IMR-90 (cell line): ENCODE measurements around the gene TACC2. TPM values are rescaled to one million over a fixed set of nuclear protein-coding genes. Genes with fewer than 3 reads are reported as not detected.

Source experiments
- ATAC-seq: fragments of 200-7000 bp; cut with Tn5 transposase; 2 replicates; pipeline ENCODE4 v1.9.1; 2020; ENCODE audit warnings: low read depth, mild to moderate bottlenecking, moderate library complexity
- BruUV-seq: library from RNA; stranded (reverse); fragments of 400-500 nt; replicated peaks from 2 replicates; lab custom pipeline; 2021; lab: Mats Ljungman, UMichigan
- CTCF ChIA-PET: fragments of 300-600 bp; formaldehyde crosslinking; extraction: SDS; loops from one replicate; lab custom pipeline; 2021; ENCODE audit warnings: antibody characterized with exemption; lab: Yijun Ruan, JAX
- POLR2A ChIA-PET: fragments of 300-600 bp; sonication (Branson Sonifier 250); formaldehyde crosslinking; loops from one replicate; lab custom pipeline; 2022; ENCODE audit warnings: antibody characterized with exemption; ENCODE audit not compliant: unreplicated experiment; lab: Charles Lee
- DNase-seq: peaks from one replicate; pipeline ENCODE4 v3.0.0; 2013
- H2AFZ ChIP-seq: replicated peaks from 2 replicates; pipeline ENCODE3; 2013; ENCODE audit warnings: low read length, mild to moderate bottlenecking; ENCODE audit not compliant: poor library complexity
- H2AK5ac ChIP-seq: 2 replicates; pipeline ENCODE4 v1.6.1; 2013; ENCODE audit warnings: low read depth, low read length, inconsistent platforms
- H2AK9ac ChIP-seq: replicated peaks from 2 replicates; pipeline ENCODE3; 2013; ENCODE audit warnings: mild to moderate bottlenecking, low read depth, low read length, moderate library complexity; ENCODE audit not compliant: poor library complexity
- H2BK120ac ChIP-seq: 2 replicates; pipeline ENCODE4 v1.6.1; 2013; ENCODE audit warnings: low read depth, low read length, inconsistent platforms
- H2BK15ac ChIP-seq: 3 replicates; pipeline ENCODE4 v1.6.1; 2013; ENCODE audit warnings: low read depth, low read length, inconsistent platforms
- H2BK20ac ChIP-seq: 2 replicates; pipeline ENCODE4 v1.6.1; 2013; ENCODE audit warnings: low read depth, mild to moderate bottlenecking, inconsistent platforms, low read length, moderate library complexity
- H2BK5ac ChIP-seq: 2 replicates; pipeline ENCODE4 v1.6.1; 2013; ENCODE audit warnings: mild to moderate bottlenecking, low read depth, low read length, inconsistent platforms; ENCODE audit not compliant: poor library complexity, severe bottlenecking
- H3K14ac ChIP-seq: replicated peaks from 2 replicates; pipeline ENCODE4 v1.6.1; 2013; ENCODE audit warnings: low read depth, low read length, inconsistent platforms
- H3K18ac ChIP-seq: 2 replicates; pipeline ENCODE4 v1.6.1; 2013; ENCODE audit warnings: low read depth, low read length, control low read depth
- H3K23ac ChIP-seq: 2 replicates; pipeline ENCODE4 v1.6.1; 2013; ENCODE audit warnings: low read depth, low read length, inconsistent platforms
- H3K27ac ChIP-seq: 2 replicates; pipeline ENCODE4 v1.5.1; 2013; ENCODE audit warnings: mild to moderate bottlenecking, control low read depth, low read length; ENCODE audit not compliant: insufficient read depth
- H3K27me3 ChIP-seq: 2 replicates; pipeline ENCODE4 v1.6.1; 2013; ENCODE audit warnings: low read length; ENCODE audit not compliant: control insufficient read depth, insufficient read depth
- H3K36me3 ChIP-seq: 2 replicates; pipeline ENCODE4 v1.6.1; 2013; ENCODE audit warnings: low read length, mixed read lengths; ENCODE audit not compliant: control insufficient read depth, insufficient read depth
- H3K4ac ChIP-seq: 2 replicates; pipeline ENCODE4 v1.6.1; 2013; ENCODE audit warnings: low read depth, low read length, inconsistent platforms
- H3K4me1 ChIP-seq: 2 replicates; pipeline ENCODE4 v1.6.1; 2013; ENCODE audit warnings: low read length, mixed read lengths; ENCODE audit not compliant: control insufficient read depth, insufficient read depth
- H3K4me2 ChIP-seq: 2 replicates; pipeline ENCODE4 v1.6.1; 2013; ENCODE audit warnings: low read depth, mild to moderate bottlenecking, control low read depth, low read length, moderate library complexity
- H3K4me3 ChIP-seq: 2 replicates; pipeline ENCODE4 v1.5.1; 2013; ENCODE audit warnings: low read depth, mild to moderate bottlenecking, control low read depth, low read length, moderate library complexity; ENCODE audit not compliant: insufficient read depth
- H3K56ac ChIP-seq: 2 replicates; pipeline ENCODE4 v1.6.1; 2013; ENCODE audit warnings: low read length, inconsistent platforms; ENCODE audit not compliant: insufficient read depth; ENCODE audit errors: extremely low read depth
- H3K79me1 ChIP-seq, 2 experiments: 2 replicates each; pipeline ENCODE4 v1.6.1; 2013; ENCODE audit warnings: low read length in 2 of 2, inconsistent platforms in 1 of 2, low read depth in 1 of 2
- H3K9ac ChIP-seq: 2 replicates; pipeline ENCODE4 v1.6.1; 2013; ENCODE audit warnings: low read depth, low read length, control low read depth
- H3K9me1 ChIP-seq: 2 replicates; pipeline ENCODE4 v1.6.1; 2013; ENCODE audit warnings: low read length, inconsistent platforms; ENCODE audit not compliant: insufficient read depth
- H3K9me3 ChIP-seq: 2 replicates; pipeline ENCODE4 v1.6.1; 2013; ENCODE audit warnings: low read length; ENCODE audit not compliant: control insufficient read depth, insufficient read depth
- H4K20me1 ChIP-seq: 2 replicates; pipeline ENCODE4 v1.6.1; 2013; ENCODE audit warnings: low read length, inconsistent platforms; ENCODE audit not compliant: insufficient read depth
- H4K5ac ChIP-seq: 2 replicates; pipeline ENCODE4 v1.6.1; 2013; ENCODE audit warnings: mild to moderate bottlenecking, low read depth, low read length, control low read depth
- H4K8ac ChIP-seq, 2 experiments: 2 replicates each; pipeline ENCODE4 v1.6.1; 2013; ENCODE audit warnings: low read depth in 2 of 2, low read length in 2 of 2, control low read depth in 1 of 2, inconsistent platforms in 1 of 2
- H4K91ac ChIP-seq: 2 replicates; pipeline ENCODE4 v1.6.1; 2013; ENCODE audit warnings: low read depth, low read length, inconsistent platforms; ENCODE audit not compliant: insufficient read depth
- BHLHE40 ChIP-seq: fragments of 150-350 bp; IDR thresholded peaks from 2 replicates; pipeline ENCODE4 v1.6.1; 2016; ENCODE audit warnings: mild to moderate bottlenecking, low read depth, low read length
- CEBPB ChIP-seq: IDR thresholded peaks from 2 replicates; pipeline ENCODE4 v1.6.1; 2012; ENCODE audit warnings: low read depth, low read length, improper control_type of control experiment
- CHD1 ChIP-seq: IDR thresholded peaks from 2 replicates; pipeline ENCODE4 v1.6.1; 2012; ENCODE audit warnings: low read depth, low read length, improper control_type of control experiment
- CTCF ChIP-seq: conservative IDR thresholded peaks from 2 replicates; pipeline ENCODE4 v1.5.1; 2012; ENCODE audit warnings: mild to moderate bottlenecking, low read depth, low read length, improper control_type of control experiment
- ELK1 ChIP-seq: fragments of 150-350 bp; IDR thresholded peaks from 2 replicates; pipeline ENCODE4 v1.6.1; 2016; ENCODE audit warnings: low read depth, mild to moderate bottlenecking, low read length, moderate library complexity, borderline replicate concordance
- FOS ChIP-seq: fragments of 150-350 bp; IDR thresholded peaks from 2 replicates; pipeline ENCODE4 v1.6.1; 2016; ENCODE audit warnings: low read depth, low read length
- MAFK ChIP-seq: IDR thresholded peaks from 2 replicates; pipeline ENCODE4 v1.6.1; 2012; ENCODE audit warnings: low read depth, low read length, improper control_type of control experiment
- MAZ ChIP-seq: IDR thresholded peaks from 2 replicates; pipeline ENCODE4 v1.6.1; 2012; ENCODE audit warnings: low read depth, mild to moderate bottlenecking, low read length, improper control_type of control experiment, moderate library complexity, borderline replicate concordance
- MXI1 ChIP-seq: IDR thresholded peaks from 2 replicates; pipeline ENCODE4 v1.6.1; 2012; ENCODE audit warnings: low read depth, mild to moderate bottlenecking, low read length, moderate library complexity, borderline replicate concordance
- NFE2L2 ChIP-seq: fragments of 150-350 bp; IDR thresholded peaks from 2 replicates; pipeline ENCODE4 v1.6.1; 2016; ENCODE audit warnings: low read depth, mild to moderate bottlenecking, low read length
- POLR2A ChIP-seq: IDR thresholded peaks from 2 replicates; pipeline ENCODE4 v1.6.1; 2012; ENCODE audit warnings: mild to moderate bottlenecking, low read depth, low read length
- RAD21 ChIP-seq: IDR thresholded peaks from 2 replicates; pipeline ENCODE4 v1.6.1; 2012; ENCODE audit warnings: low read length, improper control_type of control experiment
- RCOR1 ChIP-seq: IDR thresholded peaks from 2 replicates; pipeline ENCODE4 v1.6.1; 2012; ENCODE audit warnings: mild to moderate bottlenecking, low read length, improper control_type of control experiment; ENCODE audit not compliant: insufficient replicate concordance
- RFX5 ChIP-seq: IDR thresholded peaks from 2 replicates; pipeline ENCODE4 v1.8.0; 2012; ENCODE audit warnings: low read depth, mild to moderate bottlenecking, low read length, moderate library complexity
- SMC3 ChIP-seq: fragments of 150-350 bp; IDR thresholded peaks from 2 replicates; pipeline ENCODE4 v1.6.1; 2016; ENCODE audit warnings: low read depth, mild to moderate bottlenecking, antibody characterized with exemption, low read length, moderate library complexity
- USF2 ChIP-seq: fragments of 150-350 bp; IDR thresholded peaks from 2 replicates; pipeline ENCODE4 v1.6.1; 2017; ENCODE audit warnings: mild to moderate bottlenecking, antibody characterized with exemption, low read length, low read depth
- WGBS, 2 experiments: methylation state at CpG; one replicate each; pipeline versions ENCODE4 v1.1.5 to v1.1.7; 2013; ENCODE audit warnings: missing lambda C conversion rate in 2 of 2; ENCODE audit not compliant: insufficient read length in 1 of 2; ENCODE audit errors: extremely low coverage in 2 of 2; 5-methylcytosine and 5-hydroxymethylcytosine counted together
- dilution Hi-C: fragments of 300-500 bp; cut with HindIII; formaldehyde crosslinking; loops from one replicate; pipeline ENCODE4 v1.14.3; 2018; ENCODE audit warnings: low sequenced_read_pairs; ENCODE audit not compliant: unreplicated experiment
- in situ Hi-C: fragments of 300-500 bp; cut with MboI; formaldehyde crosslinking; loops from 3 replicates; pipeline ENCODE4 v1.14.3; 2019; ENCODE audit warnings: low sequenced_read_pairs, inconsistent platforms, mixed read lengths
- intact Hi-C: fragments of 100-400 bp; cut with micrococcal nuclease; formaldehyde crosslinking; loops from 2 replicates; pipeline ENCODE4 v1.10.0; 2022
- polyA plus RNA-seq, 3 experiments: library from polyadenylated mRNA; depleted of rRNA; stranded (reverse); fragments of >200 nt; gene quantifications; 2 replicates each; pipeline ENCODE4 v1.2.3, GENCODE V29; 2012; ENCODE audit warnings: low replicate concordance in 1 of 3
- total RNA-seq: library from RNA; depleted of rRNA; stranded (reverse); fragments of >200 nt; gene quantifications from 2 replicates; pipeline ENCODE4 v1.2.3, GENCODE V29; 2012

Gene TACC2
- total and polyA plus RNA-seq, 2 of the 4 experiments (the other 2 are of a cell fraction): 2.9 to 15.4 TPM

- no TSS peak for BruUV-seq
- Histone ChIP-seq H3K9me1 (no peaks in the 10 kb centered on the region), H4K8ac (no peak overlapping the region), H2BK120ac (no peak overlapping the region), H3K14ac (no peak overlapping the region), H2BK15ac (no peak overlapping the region), H4K91ac (no peak overlapping the region), H2BK5ac (no peak overlapping the region), H2AK9ac (no peak overlapping the region), H3K79me1 (no peaks in the 10 kb centered on the region), H3K27ac (no peak overlapping the region), H3K27me3 (no peaks in the 10 kb centered on the region), H3K4me1 (no peaks in the 10 kb centered on the region), H2BK20ac (no peak overlapping the region), H4K5ac (no peak overlapping the region), H3K4me3 (no peak overlapping the region), H3K4me2 (no peak overlapping the region), H3K9ac (no peak overlapping the region), H4K20me1 (no peaks in the 10 kb centered on the region), H3K56ac (no peak overlapping the region), H3K36me3 (peaks cover 8% of the 10 kb centered on the region; the same call in 1 of the 2 replicates), H3K23ac (no peak overlapping the region), H2AFZ (no peak overlapping the region), H3K18ac (no peak overlapping the region), H2AK5ac (no peak overlapping the region), H3K4ac (no peak overlapping the region), H3K9me3 (no peaks in the 10 kb centered on the region)
- no peak for TF ChIP-seq BHLHE40
- TF ChIP-seq RAD21: no peak
- TF ChIP-seq SMC3: no peak
- TF ChIP-seq MAZ: no peak
- no peak for TF ChIP-seq ELK1
- TF ChIP-seq CTCF: no peak
- TF ChIP-seq CEBPB: no peak
- TF ChIP-seq CHD1: no peak
- TF ChIP-seq RFX5: no peak
- no peak for TF ChIP-seq NFE2L2
- TF ChIP-seq MAFK: no peak
- no peak for TF ChIP-seq POLR2A
- TF ChIP-seq FOS: no peak
- no peak for TF ChIP-seq USF2
- TF ChIP-seq MXI1: no peak
- no peak for TF ChIP-seq RCOR1
- DNase-seq: no peak
- ChIA-PET POLR2A (no interaction called here), CTCF (no interaction called here)
- intact Hi-C loops (no loop called here), dilution Hi-C loops (no loop called here), in situ Hi-C loops (no loop called here)
- no peak for ATAC-seq
- WGBS, 2 experiments: no CpG with 5 or more reads among the region's 6 CpGs
These were observed 251.4 kb downstream of the TACC2 start for GRCh38 chr10:122240401-122240800.
